AML-193 (cell line): ENCODE measurements around the gene NARF.
A peak's percentile ranks its signal among the peaks of the same experiment; 100 is the strongest.

ENCODE experiments used
- DNase-seq, 2 experiments: peaks; one replicate each; lab custom pipeline; 2025; lab: John Stamatoyannopoulos, UW

NARF gene

DNA sequence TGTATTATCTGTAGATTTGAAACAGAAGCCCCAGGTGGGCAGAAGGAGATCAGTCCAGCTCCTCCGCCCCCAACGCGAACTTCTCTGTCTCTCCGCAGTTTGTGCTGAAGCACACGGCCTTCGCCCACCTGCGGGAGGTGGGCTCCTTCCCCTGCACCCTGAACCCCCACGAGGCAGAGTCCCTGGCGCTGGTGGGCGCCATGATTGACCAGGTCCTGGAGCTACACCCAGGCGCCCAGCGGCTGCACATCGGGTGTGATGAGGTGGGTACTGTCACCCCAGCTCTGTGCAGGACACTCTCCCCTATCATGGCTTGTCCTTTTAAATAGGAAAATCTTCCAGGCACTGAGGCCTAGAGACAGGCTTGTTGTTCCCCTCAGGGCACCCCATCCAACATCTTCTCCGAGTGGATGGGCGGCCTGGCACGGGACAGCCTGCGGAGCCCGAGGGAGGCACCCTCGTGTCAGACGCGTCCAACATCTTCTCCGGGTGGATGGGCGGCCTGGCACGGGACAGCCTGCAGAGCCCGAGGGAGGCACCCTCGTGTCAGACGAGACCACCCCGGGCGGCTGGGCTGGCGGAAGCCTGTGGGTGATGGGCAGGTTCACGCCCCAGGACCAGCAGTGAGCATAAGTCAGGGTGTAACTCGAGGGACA lies 24.9 kb upstream of the NARF start:
- DNase-seq, result no peak

DNA sequence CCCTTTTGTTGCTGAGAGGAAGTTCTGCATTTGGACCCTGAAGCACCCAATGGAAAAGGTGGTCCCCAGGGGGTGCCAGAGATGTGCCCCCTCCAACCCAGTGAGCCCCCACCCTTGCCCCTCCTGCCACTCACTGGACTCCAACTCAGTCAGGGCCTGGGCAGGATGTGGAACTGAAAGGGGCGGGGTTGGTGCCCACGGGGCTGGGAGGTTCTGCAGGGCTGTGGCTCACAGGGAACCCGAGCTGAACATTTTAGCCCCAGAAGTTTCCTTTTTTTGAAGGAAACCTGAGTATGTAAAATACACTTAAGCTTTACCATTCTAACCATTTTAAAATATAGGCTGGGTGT lies 24.4 kb upstream of the NARF start:
- no peak for DNase-seq

DNA sequence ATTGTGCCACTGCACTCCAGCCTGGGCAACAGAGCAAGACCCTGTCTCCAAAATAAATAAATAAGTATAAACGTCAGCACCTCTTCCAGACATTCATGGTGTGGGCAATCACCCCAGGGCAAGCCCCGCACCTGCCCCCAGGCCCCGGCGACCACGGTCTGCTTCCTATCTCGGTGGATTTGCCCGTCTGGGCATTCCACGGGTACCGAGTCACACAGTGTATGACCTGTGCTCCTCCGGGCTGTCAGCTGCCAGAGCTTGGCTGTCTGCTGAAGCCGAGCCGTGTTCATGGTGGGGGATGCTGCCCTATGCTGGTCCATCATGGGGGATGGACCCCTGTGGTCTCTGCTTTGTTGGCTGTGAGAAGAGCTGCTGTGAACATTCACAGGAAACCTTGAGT lies 23.4 kb upstream of the NARF start:
- no peak for DNase-seq

DNA sequence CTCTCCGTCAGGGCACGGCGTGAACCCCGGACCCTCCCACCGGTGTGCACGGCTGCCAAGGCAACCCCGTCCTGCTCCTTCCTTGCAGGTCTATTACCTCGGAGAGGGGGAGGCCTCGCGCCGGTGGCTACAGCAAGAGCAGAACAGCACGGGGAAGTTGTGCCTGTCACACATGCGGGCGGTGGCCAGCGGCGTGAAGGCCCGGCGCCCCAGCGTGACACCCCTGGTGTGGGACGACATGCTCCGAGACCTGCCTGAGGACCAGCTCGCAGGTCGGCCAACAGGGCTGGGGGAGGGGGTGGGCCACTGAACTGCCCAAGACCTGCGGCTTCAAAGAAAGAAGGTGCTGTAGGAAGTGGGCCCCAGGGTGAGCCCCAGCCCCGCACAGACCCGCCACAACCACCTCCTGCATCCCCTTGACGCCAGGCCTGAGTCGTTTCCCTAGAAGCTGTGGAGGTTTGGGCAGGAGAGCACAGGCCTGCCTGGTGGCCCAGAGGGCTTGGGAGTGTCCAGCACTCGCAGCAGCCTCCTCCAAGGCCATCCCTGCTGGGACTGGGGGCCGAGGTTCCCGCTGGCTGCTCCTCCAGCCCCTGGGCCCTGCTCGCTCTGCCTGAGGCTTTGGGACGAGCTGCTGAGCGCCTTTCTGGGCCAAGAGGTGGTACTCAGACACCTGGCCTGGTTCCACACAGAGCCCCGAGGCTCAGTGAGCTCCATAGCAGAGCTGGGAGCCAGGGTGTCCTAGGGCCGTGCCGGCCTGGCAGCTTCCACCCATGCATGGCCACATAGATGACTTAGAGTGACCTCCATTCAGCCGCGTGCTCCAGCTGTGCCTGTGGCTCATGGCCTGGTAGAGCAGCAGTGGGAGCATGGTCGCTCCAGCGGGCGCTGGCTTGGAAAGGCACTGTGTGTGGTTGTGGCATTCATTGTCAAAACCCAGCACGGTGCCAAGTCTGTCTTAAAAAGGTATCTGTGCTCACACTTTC lies 22.6 kb upstream of the NARF start:
- DNase-seq, result no peak

DNA sequence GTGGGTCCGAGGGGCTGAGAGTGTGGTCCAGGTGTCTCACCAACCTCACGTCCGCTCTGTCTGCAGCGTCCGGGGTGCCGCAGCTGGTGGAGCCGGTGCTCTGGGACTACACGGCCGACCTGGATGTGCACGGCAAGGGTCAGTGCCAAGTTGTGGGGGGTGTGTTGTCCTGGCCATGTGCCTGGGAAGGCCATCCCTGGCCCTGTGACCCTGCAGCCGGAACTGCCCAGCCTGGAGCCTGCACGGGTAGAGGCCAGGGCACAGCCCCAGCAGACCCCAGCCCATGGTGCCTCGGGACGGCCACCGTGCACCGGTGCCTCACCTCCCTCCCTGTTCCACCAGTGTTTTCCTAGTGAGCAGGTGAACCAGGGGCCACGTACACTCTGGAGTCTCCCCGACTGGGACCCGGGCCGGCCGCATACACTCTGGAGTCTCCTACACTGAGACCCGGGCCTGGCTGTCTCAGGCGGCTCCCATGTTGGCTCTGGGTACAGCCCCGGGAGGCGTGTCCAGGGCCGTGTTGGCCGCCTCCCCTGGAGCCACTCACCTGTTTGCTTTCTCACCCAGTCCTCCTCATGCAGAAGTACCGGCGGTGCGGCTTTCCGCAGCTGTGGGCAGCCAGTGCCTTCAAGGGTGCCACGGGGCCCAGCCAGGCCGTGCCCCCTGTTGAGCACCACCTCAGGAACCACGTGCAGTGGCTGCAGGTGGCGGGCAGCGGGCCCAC lies 21.8 kb upstream of the NARF start:
- DNase-seq, result no peak

DNA sequence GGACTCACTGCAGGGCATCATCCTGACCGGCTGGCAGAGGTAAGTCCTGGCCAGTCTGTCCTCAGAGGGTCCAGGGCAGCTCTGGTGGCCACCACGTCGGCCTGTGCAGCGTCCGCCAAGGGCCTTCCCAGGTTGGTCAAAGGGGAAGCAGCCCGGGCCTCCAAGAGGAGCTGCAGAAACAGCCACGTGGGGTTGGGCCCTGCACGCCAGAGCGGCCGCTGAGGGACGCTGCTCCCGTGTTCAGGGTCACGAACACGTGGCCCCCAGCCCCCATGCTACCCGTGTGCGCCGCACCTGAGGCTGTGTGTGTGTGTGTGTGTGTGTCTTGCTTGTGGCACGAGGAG lies 21.2 kb upstream of the NARF start:
- DNase-seq, result no peak

DNA sequence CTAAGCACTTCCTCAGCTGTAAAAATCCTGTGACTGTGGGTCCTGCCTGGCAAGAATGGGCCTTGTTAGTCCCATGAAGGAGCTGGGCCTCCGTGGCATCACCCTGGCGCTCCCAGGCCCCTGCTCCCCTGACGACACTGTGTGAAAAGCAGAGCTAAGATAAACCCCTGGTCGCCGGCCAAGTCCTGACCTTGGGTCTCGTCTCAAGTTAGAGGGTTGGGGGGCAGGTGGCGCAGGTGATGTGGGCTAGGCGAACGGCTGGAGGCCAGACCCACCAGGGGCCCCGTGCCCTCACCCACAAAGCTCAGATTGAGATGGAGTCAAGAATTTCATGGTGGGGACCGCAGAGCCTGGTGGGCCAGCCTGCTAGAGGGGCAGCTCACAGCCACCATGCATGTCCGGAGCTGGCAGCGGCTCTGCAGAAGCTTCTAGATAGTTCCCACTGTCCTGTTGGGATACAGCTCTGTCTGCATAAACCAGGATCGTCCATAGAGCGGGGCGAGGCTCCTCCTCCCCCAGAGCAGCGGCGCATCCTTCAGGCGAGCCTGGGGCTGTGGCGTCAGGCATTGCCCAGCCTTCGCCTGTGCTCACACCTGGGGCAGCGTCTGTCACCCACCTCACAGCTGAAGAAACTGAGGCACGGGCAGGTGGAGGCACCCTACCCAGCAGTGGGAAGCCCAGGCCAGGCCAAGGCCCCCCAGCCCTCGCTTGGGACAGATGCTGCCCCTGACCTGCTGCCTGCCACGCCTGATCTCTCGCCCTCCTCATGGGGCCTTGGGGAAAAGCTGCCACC lies 19.9 kb upstream of the NARF start:
- DNase-seq, result no peak

DNA sequence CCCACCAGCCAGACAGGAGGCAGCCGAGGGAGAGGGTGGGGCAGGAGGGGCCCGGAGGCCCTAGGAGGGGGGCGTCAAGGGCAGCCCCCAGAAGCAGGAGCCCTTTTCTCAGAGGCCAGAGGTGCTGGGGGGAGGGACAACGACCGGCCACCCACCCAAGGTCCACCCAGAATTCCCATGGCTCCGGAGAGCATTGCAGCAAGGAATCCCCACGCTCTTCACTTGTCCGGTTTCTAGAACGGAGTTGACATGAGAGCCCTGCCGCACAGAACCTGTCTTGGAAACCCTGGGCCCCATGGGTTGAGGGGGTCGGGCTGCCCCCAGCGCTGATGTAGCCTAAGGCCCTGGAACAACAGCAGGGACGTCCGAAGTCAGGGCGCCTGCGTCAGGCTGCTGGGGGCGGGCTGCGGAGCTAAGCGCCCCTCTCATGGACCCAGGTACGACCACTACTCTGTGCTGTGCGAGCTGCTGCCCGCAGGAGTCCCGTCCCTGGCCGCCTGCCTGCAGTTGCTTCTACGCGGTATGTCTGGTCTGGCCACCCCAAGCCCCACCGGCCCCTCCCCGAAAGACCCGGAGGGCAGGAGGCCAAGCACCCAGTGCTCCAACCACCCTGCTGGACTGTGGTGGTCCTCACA lies 19.2 kb upstream of the NARF start:
- DNase-seq, result no peak

DNA sequence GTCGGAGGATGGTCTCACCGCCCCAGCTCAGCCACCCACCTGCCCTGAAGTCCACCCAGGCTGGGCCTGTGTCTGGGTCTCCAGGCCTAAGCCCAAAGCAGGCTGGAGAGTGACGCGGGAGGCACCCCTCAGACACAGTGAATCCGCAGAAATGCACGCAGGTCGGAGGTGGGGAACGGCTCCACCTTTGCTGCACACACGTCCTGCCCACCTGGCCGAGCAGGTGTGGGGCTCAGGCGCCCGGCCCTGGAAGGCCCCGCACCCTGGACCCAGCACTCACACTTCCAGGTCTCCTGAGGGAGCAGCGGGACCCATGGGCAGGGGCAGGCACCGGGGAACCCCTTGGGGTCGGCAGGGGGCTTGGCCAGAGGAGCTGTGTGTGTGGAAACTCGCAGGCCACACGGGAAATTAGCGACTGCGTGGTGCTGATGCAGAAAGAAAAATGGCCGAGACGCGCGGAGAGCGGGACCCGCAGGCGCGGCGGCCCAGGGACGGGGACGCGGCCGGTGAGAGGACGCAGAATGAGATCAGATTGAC lies 18.6 kb upstream of the NARF start:
- no peak for DNase-seq

DNA sequence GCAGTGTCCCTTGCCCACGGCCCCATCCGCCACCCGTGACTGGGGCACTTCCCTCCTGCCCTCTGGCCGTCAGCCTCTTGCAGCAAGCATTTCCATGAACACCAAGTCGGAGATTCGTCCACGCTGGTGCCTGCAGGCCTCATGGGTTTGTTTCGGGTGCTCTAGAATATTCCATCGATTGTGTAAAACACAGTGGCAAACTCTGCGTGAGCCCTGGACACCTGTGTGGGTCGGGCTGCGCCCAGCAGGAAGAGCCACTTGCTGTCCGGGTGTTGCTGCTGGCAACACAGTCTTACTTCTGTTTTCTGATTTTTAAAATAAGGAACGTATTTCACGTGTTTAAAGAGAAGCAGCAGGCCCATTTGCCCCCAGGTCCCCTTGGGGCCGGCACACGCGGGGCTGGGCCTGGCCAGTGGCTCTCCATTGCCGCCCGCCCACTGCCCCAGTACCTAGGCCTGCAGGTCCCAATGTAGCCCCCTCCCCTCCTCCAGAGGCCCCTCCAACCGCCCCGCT lies 18.0 kb upstream of the NARF start:
- peak; percentile 62 to 65 for DNase-seq

DNA sequence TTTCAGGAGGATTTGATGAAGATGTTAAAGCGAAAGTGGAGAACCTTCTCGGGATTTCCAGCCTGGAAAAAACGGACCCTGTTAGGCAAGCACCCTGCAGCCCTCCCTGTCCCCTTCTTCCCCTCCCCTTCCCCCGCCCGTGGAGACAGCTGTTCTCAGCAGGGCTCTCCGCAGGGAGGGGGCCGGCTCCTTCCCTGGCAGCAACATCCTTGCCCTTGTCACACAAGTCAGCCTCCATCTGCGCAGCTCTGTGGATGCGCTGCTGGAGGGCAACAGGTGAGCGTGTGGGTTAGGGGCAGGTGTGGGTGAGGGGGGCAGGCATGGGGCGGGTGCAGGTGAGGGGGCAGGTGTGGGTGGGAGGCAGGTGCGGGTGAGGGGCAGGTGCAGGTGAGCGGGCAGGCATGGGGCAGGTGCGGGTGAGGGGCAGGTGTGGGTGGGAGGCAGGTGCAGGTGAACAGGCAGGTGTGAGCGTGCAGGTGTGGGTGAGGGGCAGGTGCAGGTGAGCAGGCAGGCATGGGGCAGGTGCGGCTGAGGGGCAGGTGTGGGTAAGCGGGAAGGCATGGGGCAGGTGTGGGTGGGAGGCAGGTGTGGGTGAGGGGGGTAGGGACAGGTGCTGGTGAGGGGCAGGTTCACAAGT lies 17.4 kb upstream of the NARF start:
- DNase-seq, result no peak

DNA sequence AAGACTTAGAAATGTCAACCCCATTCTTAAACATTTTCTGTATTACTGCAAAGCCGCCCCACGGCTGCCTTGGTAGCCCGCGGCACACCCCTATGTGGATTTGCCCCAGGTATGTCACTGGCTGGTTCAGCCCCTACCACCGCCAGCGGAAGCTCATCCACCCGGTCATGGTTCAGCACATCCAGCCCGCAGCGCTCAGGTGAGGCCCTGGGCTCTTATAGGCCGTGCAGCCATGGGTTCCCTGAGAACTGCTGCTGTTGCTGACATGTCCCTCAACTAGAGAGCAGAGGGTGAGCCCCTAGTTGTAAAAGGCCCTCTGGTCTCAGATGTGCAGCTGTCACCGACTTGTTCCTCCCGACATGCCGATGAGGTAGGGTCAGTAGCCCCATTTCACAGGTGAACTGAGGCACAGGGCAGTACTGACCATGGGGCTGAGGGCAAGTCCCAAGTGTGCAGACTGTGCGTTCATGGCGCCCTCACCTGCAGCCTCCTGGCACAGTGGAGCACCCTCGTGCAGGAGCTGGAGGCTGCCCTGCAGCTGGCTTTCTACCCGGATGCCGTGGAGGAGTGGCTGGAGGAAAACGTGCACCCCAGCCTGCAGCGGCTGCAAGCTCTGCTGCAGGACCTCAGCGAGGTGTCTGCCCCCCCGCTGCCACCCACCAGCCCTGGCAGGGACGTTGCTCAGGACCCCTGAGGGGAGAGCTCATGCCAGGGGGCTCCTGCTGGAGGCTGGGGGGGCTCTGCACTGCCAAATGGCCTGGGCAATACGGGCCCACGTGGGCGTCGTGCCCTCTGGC lies 16.7 kb upstream of the NARF start:
- no peak for DNase-seq

DNA sequence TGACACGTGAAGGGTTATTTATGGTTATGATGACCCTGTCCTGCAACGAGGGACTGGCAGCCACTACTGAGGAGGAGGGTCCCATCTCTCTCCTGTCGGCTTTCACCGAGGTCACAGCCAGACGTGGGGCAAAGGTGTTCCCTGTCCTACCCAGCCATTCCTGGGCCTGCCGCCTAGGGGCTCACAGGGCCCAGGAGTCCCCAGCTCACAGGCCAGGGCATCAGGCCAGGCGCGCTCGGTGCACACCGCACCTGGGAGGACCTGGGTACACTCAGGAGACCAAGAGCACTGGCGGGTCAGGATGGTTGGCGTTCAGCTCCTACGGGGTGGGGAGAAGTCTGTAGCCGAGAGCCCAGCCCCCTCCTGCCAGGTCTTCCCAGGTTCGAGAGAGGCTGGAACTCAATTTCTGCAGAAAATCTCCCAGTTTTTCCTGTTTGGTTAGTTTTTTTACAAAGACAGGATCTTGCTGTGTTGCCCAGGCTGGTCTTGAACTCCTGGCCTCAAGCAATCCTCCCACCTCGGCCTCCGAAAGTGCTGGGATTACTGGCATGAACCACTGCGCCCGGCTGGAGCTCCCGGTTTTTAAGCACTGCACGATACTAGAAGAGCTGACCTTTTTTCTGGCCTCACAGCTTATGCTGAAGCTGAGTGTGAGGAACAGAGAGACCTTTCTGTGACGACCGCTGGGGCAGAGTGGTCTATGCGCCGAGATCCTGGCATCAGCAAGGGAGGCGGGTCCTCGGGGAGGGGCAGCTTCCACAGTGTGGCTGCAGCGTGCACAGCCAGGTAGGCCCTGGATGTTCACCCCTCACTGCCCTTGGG lies 15.7 kb upstream of the NARF start:
- DNase-seq, result no peak

DNA sequence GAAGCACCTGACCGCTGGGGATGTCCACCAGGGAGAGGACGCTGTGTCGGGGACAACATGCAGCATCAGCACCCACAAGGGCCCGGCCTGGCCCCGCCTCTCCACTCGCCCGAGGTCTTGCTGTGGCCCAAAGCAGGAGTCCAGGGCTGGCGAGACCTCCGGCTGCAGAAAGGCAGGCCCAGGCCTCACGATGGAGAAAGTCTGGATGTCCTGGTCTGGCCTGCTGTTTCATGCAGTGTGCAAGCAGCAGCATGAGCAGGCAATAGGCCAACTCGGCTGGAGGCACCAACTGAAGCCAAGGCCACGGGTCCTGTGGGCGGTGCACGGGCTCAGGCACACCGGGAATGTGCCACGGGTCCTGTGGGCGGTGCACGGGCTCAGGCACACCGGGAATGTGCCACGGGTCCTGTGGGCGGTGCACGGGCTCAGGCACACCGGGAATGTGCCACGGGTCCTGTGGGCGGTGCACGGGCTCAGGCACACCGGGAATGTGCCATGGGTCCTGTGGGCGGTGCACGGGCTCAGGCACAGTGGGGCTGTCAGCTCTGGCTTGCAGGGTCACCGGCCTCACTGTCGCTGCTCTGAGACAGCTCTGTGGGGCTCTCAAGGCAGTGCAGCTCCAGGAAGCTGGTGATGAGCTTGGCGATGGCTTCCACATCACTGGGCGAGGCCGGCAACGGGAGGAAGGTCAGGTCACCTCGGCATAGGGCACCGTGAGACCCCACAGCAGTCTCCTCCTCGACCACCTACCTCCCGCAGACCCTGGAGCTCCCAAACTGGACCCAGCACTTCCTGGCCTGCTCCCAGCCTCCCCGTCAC lies 14.9 kb upstream of the NARF start:
- no peak for DNase-seq

DNA sequence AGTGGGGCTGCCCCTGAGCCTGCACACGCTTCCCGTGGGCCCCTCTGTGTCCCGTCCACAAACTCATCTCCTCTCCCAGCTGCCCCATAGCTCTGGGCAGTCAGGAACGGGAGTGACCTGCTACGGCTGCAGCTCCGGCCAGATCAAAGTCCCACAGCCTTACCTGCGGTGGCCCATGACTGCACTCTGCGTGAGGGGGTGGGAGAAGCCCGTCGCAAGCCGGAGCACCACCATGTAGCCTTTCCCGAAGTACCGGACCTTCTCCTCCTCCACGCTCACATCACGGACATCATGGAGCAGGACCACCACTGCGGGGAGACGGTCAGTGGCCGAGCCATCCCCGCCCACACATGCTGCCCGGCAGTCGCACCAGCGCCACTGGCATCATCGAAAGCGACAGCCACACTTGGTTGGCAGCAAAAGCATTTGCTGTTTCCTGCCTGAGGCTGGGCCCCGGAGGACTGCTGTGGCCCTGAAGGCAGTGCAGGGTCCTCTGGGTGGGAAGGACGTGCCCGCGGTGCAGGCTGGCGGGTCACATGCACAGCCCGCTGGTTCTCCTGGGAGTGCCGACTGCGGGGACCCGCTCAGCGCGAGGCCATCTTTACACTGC lies 14.2 kb upstream of the NARF start:
- DNase-seq, result no peak

DNA sequence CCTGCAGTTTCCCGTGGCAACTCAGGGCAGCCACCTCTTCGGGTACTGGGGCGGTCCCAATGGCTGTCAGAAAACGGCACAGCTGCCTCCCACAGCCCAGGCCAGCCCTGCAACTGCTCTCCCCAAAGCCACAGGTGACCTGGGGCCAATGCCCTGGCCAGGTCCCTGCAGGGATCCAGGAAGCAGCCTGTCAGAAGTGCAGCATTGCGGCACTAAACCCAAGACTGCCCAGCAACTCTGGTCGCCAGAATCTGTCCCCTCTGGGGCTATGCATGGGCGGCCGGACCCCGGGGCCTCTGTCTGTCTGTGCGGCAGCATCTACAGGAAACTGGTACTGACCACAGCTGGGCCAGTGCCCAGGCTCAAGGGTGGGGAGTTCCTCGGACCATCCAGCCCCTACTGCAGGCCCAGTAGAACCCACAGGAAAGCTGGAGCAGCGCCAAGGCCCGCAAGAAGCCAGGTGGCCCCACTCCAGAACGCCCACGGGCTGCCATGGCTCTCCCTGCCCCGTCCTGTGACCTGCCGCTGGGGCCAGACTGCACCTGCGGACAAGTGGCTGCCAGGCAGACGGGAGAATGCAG lies 13.5 kb upstream of the NARF start:
- no peak for DNase-seq

DNA sequence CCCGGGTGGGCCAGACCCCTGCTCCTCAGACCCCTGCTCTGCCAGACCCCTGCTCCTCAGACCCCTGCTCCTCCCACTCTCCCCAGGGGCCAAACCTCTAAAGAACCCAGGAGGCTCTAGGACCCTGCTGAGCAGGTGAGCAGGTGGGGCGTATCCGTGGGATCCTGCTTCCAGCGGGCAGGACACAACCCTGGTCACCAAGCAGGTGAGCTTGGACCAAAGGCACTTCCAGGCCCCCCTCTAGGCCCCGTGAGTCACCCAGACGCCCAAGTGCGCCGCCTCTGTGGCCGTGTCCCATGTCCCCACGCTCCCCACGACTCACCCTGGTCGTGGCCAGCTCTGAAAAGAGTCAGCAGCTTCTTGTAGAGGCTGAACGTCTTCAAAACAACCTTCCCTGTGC lies 13.0 kb upstream of the NARF start:
- no peak for DNase-seq
